ENCODE measurements around the gene EIF2B1. TPM values are rescaled to one million over a fixed set of nuclear protein-coding genes. Genes with fewer than 3 reads are reported as not detected.

Gene EIF2B1
- total and polyA plus RNA-seq, 7 donors = 23.1 to 155 (median 102) TPM

DNA sequence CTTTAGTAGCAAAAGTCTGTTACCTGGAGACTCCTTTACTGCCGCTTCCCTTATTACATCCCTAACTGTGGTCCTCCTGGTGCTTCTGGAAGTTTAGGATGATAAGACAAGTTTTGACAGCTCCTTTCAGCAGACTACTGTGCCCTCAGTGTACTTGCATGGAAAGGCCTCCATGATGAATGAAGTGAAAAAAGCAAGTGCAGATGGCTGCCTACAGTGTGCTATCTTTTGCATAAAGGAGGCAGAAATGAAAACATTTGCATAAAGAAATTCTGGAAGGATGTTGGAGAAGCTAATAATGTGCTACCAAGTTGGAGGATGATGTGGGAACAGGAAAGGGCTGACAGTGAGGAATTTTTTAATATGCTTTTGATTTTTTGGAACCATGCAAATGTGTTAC, 42.0 kb upstream of the EIF2B1 start:
- no peak overlapping the region for H3K27ac ChIP-seq
- H3K4me3 ChIP-seq = no peak overlapping the region
- no peaks in the 10 kb centered on the region for H3K27me3 ChIP-seq
- peaks cover 0 to 59% (median 15%) of the 10 kb centered on the region in 4 donors for H3K36me3 ChIP-seq
- 98 to 100% methylated on average over 1 of the region's 1 CpG for WGBS, 2 donors
- no peaks in the 10 kb centered on the region for H3K9me3 ChIP-seq
- H3K4me1 ChIP-seq = peaks cover 0 to 19% (median 10%) of the 10 kb centered on the region in 4 donors
- TF ChIP-seq POLR2AphosphoS5 (IDR thresholded peaks at IDR 0.05) (no peak), POLR2A (IDR thresholded peaks at IDR 0.05) (no peak), EP300 (IDR thresholded peaks at IDR 0.05) (no peak)
- TF ChIP-seq, protein P1, sequence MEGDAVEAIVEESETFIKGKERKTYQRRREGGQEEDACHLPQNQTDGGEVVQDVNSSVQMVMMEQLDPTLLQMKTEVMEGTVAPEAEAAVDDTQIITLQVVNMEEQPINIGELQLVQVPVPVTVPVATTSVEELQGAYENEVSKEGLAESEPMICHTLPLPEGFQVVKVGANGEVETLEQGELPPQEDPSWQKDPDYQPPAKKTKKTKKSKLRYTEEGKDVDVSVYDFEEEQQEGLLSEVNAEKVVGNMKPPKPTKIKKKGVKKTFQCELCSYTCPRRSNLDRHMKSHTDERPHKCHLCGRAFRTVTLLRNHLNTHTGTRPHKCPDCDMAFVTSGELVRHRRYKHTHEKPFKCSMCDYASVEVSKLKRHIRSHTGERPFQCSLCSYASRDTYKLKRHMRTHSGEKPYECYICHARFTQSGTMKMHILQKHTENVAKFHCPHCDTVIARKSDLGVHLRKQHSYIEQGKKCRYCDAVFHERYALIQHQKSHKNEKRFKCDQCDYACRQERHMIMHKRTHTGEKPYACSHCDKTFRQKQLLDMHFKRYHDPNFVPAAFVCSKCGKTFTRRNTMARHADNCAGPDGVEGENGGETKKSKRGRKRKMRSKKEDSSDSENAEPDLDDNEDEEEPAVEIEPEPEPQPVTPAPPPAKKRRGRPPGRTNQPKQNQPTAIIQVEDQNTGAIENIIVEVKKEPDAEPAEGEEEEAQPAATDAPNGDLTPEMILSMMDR (IDR thresholded peaks at IDR 0.05) = no peak
- intact Hi-C loops (cut with DNase I) = no loop called here
- DNase-seq = no peak

DNA sequence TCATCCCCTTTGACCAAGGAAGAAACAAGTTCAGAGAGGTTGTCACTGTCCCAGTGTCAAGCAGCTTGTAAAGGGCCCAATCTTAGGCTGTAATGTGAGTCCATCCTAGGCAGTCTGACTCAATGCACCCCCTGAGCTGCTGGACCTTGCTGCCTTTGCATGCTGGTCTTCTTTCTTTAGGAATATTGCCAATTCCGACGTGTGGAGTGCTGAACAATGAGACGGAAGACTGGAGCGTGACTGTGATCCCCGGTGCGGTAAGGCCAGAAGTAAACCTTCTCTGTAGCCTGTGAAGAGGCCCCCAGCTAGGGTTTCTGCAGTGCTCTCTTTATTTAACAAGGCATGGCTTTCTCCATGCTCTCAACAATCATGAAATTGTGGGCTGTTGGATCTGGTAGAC, 38.4 kb upstream of the EIF2B1 start:
- H3K27ac ChIP-seq = no peak overlapping the region
- peaks cover 0 to 19% (median 10%) of the 10 kb centered on the region in 4 donors for H3K4me1 ChIP-seq
- H3K4me3 ChIP-seq = peak overlapping the region; percentile 81 to 95 (median 88)
- intact Hi-C loops (cut with DNase I) = no loop called here
- 83 to 87% methylated on average over 6 of the region's 6 CpGs for WGBS, 2 donors
- TF ChIP-seq, protein P1 (IDR thresholded peaks at IDR 0.05) = no peak
- TF ChIP-seq EP300 (IDR thresholded peaks at IDR 0.05) (no peak), POLR2AphosphoS5 (IDR thresholded peaks at IDR 0.05) (no peak)
- DNase-seq = no peak
- no peaks in the 10 kb centered on the region for H3K9me3 ChIP-seq
- no peaks in the 10 kb centered on the region for H3K27me3 ChIP-seq
- peaks cover 0 to 33% (median 14%) of the 10 kb centered on the region in 4 donors for H3K36me3 ChIP-seq

DNA sequence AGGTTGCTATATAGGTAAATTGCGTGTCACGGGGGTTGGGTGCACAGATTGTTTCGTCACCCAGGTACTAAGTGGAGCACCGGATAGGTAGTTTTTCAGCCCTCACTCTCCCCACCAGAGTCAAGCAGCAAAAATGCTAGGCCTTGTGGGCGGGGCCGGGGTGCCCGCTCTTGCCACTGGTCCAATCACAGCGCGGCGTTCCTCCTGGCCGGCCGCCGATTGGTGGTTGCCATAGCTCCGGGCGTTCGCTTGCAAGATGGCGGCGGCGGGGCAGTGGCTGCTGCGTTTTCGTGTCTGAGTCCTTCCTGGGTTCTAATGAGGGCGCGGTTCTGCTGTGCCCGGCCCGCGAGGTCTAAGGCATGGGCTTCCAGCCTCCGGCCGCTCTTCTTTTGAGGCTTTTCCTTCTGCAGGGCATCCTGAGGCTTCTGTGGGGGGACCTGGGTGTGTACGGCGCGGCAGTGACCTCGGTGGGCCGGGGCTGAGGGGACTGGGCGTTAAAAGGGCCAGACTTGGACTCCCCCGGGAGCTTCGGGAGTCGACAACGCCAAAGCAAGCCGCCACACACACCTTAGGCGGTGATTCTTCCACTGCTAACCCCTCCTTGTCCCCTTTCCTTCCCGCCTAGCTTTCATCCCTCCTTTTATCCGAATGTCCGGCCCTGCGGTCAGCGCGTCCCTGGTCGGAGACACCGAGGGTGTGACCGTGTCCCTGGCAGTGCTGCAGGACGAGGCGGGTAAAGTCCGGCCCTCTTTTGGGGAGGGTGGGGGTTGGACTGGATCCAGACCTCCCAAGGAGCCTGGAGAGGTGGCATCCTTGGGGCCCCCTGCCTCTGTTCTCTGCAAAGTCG, 37.6 kb upstream of the EIF2B1 start, which contains the start of gene TCTN2:
TCTN2 (plus strand) TSS at position 232 of the 847 bp plus-strand sequence; CDS start at position 360, 128 bp downstream.
- TF ChIP-seq, protein P1 (IDR thresholded peaks at IDR 0.05) = no peak
- TF ChIP-seq POLR2AphosphoS5 (IDR thresholded peaks at IDR 0.05) (peak; percentile 16 to 65 (median 34)), EP300 (IDR thresholded peaks at IDR 0.05) (no peak)
- intact Hi-C loops (cut with DNase I) = no loop called here
- DNase-seq = peak; percentile 98
- Histone ChIP-seq H3K27me3 (no peaks in the 10 kb centered on the region), H3K36me3 (peaks cover 0 to 27% (median 12%) of the 10 kb centered on the region in 4 donors), H3K4me3 (peak within 1 kb of the TSS; percentile 81 to 95 (median 88)), H3K4me1 (peaks cover 0 to 19% (median 10%) of the 10 kb centered on the region in 4 donors), H3K9me3 (no peaks in the 10 kb centered on the region), H3K27ac (peak within 1 kb of the TSS; percentile 51 to 70 (median 61))
- WGBS, 2 donors = 1 to 2% methylated on average over 53 of the region's 53 CpGs

DNA sequence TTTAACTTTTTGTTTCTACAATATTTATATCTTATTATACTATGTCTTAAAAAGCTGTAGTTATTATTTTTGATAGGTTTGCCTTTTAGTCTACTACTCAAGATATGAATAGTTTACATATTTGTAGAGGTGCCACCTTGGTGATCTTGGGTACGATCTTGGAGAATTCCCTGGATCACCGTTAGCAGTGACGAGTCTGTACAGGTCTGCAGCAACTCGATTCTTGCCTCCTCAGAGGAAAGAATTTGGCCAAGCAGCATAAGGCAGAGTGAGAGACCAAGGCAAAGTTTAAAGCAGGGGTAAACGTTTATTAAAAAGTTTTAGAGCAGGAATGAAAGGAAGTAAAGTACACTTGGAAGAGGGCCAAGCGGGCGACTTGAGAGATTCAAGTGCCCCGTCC, 34.3 kb upstream of the EIF2B1 start:
- peaks cover 0 to 17% (median 10%) of the 10 kb centered on the region in 4 donors for H3K4me1 ChIP-seq
- H3K4me3 ChIP-seq = no peak overlapping the region
- intact Hi-C loops (cut with DNase I) = no loop called here
- H3K36me3 ChIP-seq = peaks cover 0 to 2% (median 0%) of the 10 kb centered on the region in 4 donors
- DNase-seq = no peak
- TF ChIP-seq POLR2AphosphoS5 (IDR thresholded peaks at IDR 0.05) = no peak
- TF ChIP-seq EP300 (IDR thresholded peaks at IDR 0.05) = no peak
- TF ChIP-seq, protein P1 (IDR thresholded peaks at IDR 0.05) = no peak
- no peak for TF ChIP-seq POLR2A (IDR thresholded peaks at IDR 0.05)
- H3K9me3 ChIP-seq = no peaks in the 10 kb centered on the region
- H3K27me3 ChIP-seq = no peaks in the 10 kb centered on the region
- no peak overlapping the region for H3K27ac ChIP-seq
- WGBS, 2 donors = 80 to 87% methylated on average over 8 of the region's 8 CpGs

Data from sigmoid colon (tissue), 7 donors.